Measurements from ENCODE around the gene FEM1A.
A peak's percentile ranks its signal among the peaks of the same experiment; 100 is the strongest.

DNA sequence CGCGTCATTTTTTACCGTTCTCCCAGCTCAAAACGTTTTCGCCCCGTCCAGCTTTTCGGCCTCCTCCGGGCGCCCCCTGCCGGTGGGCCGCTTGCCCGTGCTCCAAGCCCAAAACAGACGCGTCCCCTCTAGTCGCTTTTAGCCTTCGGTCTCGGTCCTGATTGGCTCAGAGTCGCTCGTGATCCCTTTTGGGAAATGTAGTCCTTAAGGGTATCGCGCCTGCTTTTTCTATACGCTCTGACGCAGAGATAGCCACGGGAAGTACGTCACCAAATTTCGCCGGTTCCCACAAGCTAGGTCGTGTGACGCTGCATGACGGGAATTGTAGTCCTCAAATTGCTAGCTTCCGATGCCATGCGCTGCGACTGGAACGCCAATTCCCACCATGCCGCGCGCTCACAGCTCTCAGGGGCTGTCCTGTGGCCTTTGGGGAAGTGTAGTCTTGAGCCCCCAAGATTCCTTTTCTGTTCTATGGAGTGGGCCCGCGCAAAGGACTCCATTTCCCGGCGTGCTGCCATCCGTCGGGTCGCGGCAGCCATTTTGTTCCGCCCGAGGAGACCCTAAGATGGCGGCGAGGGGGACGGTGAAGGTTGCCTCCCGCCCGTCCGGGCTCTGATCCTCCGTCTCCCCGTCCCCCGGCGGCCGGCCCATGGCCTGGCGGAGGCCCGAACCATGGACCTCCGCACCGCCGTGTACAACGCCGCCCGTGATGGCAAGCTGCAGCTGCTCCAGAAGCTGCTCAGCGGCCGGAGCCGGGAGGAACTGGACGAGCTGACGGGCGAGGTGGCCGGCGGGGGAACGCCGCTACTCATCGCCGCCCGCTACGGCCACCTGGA is at the start of gene FEM1A:
- TF ChIP-seq EP300 (conservative IDR thresholded peaks at IDR 0.05; ENCODE audit: poor library complexity, severe bottlenecking) (peak; percentile 37), POLR2AphosphoS5 (IDR thresholded peaks at IDR 0.05) (peak; percentile 96), SMC3 (conservative IDR thresholded peaks at IDR 0.05; ENCODE audit: poor library complexity) (peak; percentile 100), TAF1 (IDR thresholded peaks at IDR 0.05; ENCODE audit: low read depth) (peak; percentile 90), EZH2 (IDR thresholded peaks at IDR 0.05; ENCODE audit: borderline replicate concordance, insufficient read depth, low read length, poor library complexity, severe bottlenecking) (no peak), RAD21 (conservative IDR thresholded peaks at IDR 0.05) (peak; percentile 100)
- TF ChIP-seq, protein P1, sequence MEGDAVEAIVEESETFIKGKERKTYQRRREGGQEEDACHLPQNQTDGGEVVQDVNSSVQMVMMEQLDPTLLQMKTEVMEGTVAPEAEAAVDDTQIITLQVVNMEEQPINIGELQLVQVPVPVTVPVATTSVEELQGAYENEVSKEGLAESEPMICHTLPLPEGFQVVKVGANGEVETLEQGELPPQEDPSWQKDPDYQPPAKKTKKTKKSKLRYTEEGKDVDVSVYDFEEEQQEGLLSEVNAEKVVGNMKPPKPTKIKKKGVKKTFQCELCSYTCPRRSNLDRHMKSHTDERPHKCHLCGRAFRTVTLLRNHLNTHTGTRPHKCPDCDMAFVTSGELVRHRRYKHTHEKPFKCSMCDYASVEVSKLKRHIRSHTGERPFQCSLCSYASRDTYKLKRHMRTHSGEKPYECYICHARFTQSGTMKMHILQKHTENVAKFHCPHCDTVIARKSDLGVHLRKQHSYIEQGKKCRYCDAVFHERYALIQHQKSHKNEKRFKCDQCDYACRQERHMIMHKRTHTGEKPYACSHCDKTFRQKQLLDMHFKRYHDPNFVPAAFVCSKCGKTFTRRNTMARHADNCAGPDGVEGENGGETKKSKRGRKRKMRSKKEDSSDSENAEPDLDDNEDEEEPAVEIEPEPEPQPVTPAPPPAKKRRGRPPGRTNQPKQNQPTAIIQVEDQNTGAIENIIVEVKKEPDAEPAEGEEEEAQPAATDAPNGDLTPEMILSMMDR (IDR thresholded peaks at IDR 0.05; ENCODE audit: poor library complexity, severe bottlenecking), result peak; percentile 99

Data from neural cell (in vitro differentiated cells).